KMS-11 (cell line): ENCODE data around the gene IFNG.
"Not testable (repeated sequence)": the region's sequence is repeated elsewhere in the genome, so short reads cannot be mapped to it uniquely, and the experiment has no call there.

Experiments
- H2AFZ ChIP-seq: fragments of 200-600 bp; sonication (generic); 2 replicates; pipeline ENCODE4 v1.6.1; 2016; ENCODE audit warnings: antibody characterized with exemption, mixed run types, low read depth
- H3K27ac ChIP-seq: fragments of 200-600 bp; sonication (generic); 2 replicates; pipeline ENCODE4 v1.6.1; 2016; ENCODE audit warnings: mild to moderate bottlenecking, mixed run types
- H3K27me3 ChIP-seq: fragments of 200-600 bp; sonication (generic); 2 replicates; pipeline ENCODE4 v1.6.1; 2017; ENCODE audit warnings: mild to moderate bottlenecking, low read depth, mixed run types, moderate library complexity; ENCODE audit not compliant: insufficient read depth
- H3K36me3 ChIP-seq: fragments of 200-600 bp; sonication (generic); 2 replicates; pipeline ENCODE4 v1.6.1; 2017; ENCODE audit warnings: mild to moderate bottlenecking, mixed run types; ENCODE audit not compliant: insufficient read depth
- H3K4me1 ChIP-seq: fragments of 200-600 bp; sonication (generic); 2 replicates; pipeline ENCODE4 v1.6.1; 2016; ENCODE audit warnings: mild to moderate bottlenecking, low read depth, mixed run types; ENCODE audit not compliant: poor library complexity, severe bottlenecking
- H3K4me2 ChIP-seq: fragments of 200-600 bp; sonication (generic); 2 replicates; pipeline ENCODE4 v1.7.0; 2016; ENCODE audit warnings: mild to moderate bottlenecking, mixed run types
- H3K4me3 ChIP-seq: fragments of 200-600 bp; sonication (generic); IDR thresholded peaks from 2 replicates; pipeline ENCODE4 v1.6.1; 2017; ENCODE audit warnings: low read depth, low read length, mixed read lengths; ENCODE audit not compliant: insufficient read depth
- H3K79me2 ChIP-seq: fragments of 200-600 bp; sonication (generic); 2 replicates; pipeline ENCODE4 v1.6.1; 2016; ENCODE audit warnings: low read depth, mixed run types; ENCODE audit not compliant: insufficient read depth
- H3K9ac ChIP-seq: fragments of 200-600 bp; sonication (generic); 2 replicates; pipeline ENCODE4 v1.6.1; 2016; ENCODE audit warnings: mild to moderate bottlenecking, mixed run types
- H4K20me1 ChIP-seq: fragments of 200-600 bp; sonication (generic); 2 replicates; pipeline ENCODE4 v1.6.1; 2016; ENCODE audit warnings: mild to moderate bottlenecking, mixed run types; ENCODE audit not compliant: insufficient read depth
- TF ChIP-seq, protein P1 (sequence below): fragments of 200-600 bp; sonication (generic); conservative IDR thresholded peaks from 2 replicates; pipeline ENCODE4 v1.6.1; 2017; ENCODE audit warnings: low read depth, mild to moderate bottlenecking, antibody characterized with exemption, low read length, moderate library complexity, mixed read lengths

The IFNG gene

DNA sequence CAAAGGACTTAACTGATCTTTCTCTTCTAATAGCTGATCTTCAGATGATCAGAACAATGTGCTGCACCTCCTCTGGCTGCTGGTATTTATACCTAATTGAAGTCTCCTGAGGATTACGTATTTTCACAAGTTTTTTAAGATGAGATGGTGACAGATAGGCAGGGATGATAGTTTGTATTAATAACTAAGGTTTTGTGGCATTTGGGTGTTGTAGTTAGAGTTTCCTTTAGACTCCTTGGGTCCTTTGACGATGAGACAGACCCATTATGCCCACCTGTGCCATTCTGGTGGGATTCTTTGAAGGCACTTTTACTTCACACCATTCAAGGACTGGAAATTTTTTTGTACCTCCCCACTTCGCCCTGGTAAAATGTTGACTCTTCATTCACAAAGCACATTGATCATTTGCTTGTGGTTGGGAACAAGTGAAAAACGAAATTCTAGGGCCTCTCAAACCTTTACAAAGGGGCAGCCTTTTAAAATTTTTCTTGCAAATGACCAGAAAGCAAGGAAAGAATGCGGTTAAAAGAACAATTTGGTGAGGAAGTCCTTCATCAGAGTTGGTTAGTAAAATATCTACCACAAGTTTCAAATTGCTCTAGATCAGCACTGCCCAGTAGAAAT is at the start of gene IFNG:
TSS of gene IFNG (minus strand) at position 60 of the 624 bp plus-strand sequence. CDS start 125 bp downstream, outside the sequence.
- no peak within 1 kb of the TSS; the same call in 1 of the 2 replicates for H3K27ac ChIP-seq
- no peaks in the 10 kb centered on the region for H3K79me2 ChIP-seq
- H3K4me2 ChIP-seq, result peak within 1 kb of the TSS; percentile 49
- H2AFZ ChIP-seq, result no peak within 1 kb of the TSS
- TF ChIP-seq, protein P1, sequence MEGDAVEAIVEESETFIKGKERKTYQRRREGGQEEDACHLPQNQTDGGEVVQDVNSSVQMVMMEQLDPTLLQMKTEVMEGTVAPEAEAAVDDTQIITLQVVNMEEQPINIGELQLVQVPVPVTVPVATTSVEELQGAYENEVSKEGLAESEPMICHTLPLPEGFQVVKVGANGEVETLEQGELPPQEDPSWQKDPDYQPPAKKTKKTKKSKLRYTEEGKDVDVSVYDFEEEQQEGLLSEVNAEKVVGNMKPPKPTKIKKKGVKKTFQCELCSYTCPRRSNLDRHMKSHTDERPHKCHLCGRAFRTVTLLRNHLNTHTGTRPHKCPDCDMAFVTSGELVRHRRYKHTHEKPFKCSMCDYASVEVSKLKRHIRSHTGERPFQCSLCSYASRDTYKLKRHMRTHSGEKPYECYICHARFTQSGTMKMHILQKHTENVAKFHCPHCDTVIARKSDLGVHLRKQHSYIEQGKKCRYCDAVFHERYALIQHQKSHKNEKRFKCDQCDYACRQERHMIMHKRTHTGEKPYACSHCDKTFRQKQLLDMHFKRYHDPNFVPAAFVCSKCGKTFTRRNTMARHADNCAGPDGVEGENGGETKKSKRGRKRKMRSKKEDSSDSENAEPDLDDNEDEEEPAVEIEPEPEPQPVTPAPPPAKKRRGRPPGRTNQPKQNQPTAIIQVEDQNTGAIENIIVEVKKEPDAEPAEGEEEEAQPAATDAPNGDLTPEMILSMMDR, result no peak
- peaks cover 27% of the 10 kb centered on the region for H3K4me1 ChIP-seq
- H3K9ac ChIP-seq, result no peak within 1 kb of the TSS
- peaks cover 39% of the 10 kb centered on the region; the same call in 1 of the 2 replicates for H3K27me3 ChIP-seq
- H4K20me1 ChIP-seq, result no peaks in the 10 kb centered on the region
- no peak within 1 kb of the TSS for H3K4me3 ChIP-seq
- H3K36me3 ChIP-seq, result no peaks in the 10 kb centered on the region

DNA sequence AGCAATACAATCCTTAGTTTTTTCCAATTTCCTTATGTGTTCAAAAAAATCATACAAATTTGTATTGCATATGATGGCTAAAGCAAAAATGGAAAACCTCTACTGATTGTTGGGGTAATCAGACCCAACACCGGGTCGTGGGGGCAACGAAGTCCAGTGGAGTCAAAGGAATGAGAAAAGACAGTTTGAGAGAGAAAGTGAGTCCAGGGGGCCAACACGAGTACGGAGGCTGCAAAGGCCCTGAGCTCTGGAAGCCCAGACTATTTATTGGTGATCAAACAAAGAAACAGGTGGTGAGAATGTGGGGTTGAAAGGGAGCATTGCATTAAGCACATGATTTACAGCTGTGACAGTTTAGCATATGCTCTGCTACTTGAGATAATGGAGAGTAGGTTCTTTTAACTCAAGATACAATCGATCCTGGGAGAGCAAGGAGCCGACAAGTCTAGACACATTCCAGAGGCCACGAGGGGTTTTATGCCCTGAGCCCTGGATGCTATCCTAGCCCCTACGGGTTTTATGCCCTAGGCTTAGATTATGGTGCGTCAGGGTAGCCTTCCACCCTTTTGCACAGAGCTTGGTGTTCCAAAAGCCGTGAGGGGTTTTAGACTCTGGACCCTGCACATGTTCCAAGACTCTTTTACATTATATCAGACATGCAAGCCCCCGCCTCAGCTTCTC is 49.6 kb upstream of the IFNG start:
- not testable (repeated sequence) for H3K27ac ChIP-seq, H3K4me2 ChIP-seq, H3K27me3 ChIP-seq, H3K4me1 ChIP-seq, H3K79me2 ChIP-seq, H2AFZ ChIP-seq, H3K9ac ChIP-seq, H4K20me1 ChIP-seq, H3K36me3 ChIP-seq, H3K4me3 ChIP-seq

DNA sequence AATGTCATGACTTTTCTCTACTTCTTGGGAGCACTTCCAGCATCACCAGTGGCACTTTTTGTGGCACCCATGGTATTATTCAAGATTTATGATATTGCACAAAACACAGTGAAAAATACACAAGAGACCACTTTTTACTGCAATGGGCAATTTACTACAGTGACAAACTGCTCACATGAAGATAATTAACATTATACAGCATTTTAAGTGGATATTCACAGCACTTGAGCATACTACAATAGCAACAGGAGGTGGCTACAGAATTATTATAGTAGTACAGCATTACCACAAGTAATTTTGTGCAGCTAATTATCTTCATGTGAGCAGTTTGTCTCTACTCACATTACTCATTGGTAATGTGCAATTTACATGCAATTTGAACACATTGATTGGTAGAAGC is 47.7 kb upstream of the IFNG start:
- Histone ChIP-seq H3K27ac (no peak overlapping the region), H3K4me1 (no peaks in the 10 kb centered on the region), H2AFZ (no peak overlapping the region), H3K9ac (no peak overlapping the region), H3K4me2 (no peak overlapping the region), H3K27me3 (no peaks in the 10 kb centered on the region), H3K79me2 (no peaks in the 10 kb centered on the region), H3K36me3 (no peaks in the 10 kb centered on the region), H4K20me1 (no peaks in the 10 kb centered on the region), H3K4me3 (no peak overlapping the region)
- TF ChIP-seq, protein P1, result no peak

DNA sequence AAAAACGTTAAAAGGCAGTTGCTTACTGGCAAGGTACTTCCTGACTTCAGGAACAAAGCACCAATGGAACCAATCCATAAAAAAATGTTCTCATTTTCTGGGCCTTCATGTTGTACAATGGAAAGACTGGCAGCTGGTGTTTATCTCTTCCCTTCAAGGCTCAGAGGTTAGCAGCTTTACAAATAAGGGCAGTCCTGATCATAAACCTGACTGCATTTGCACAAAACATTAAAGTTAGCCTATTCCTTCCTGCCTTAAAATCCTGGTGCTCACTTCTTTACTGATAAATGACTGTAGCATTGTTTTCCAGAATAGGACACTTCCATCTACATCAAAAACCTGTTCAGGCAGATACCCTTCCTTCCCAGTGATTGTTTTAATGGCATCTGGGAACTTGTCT is 46.9 kb upstream of the IFNG start:
- no peaks in the 10 kb centered on the region for H3K36me3 ChIP-seq
- no peaks in the 10 kb centered on the region for H3K4me1 ChIP-seq
- no peak overlapping the region for H2AFZ ChIP-seq
- H3K9ac ChIP-seq, result no peak overlapping the region
- TF ChIP-seq, protein P1, result no peak
- H4K20me1 ChIP-seq, result no peaks in the 10 kb centered on the region
- H3K79me2 ChIP-seq, result no peaks in the 10 kb centered on the region
- no peaks in the 10 kb centered on the region for H3K27me3 ChIP-seq
- no peak overlapping the region for H3K27ac ChIP-seq
- H3K4me2 ChIP-seq, result no peak overlapping the region
- no peak overlapping the region for H3K4me3 ChIP-seq

DNA sequence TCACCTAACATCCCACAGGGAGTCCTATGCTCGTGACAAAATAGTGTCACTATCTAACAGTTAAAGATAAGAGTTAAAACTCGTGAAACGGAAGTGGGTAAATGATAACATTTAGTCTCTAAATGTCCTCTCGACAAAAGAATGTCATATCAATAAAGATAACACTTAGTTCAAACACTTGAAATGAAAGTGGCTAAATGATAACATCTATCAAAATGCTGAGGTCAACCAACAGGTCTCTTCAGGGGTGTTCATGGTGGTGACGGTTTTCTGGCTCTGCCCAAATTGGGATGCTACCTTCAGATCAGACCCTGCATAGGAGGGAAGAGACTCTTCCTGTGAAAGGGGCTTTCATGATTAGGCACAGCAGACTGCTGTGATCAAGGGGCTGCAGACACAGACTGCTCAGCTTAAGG is 43.9 kb upstream of the IFNG start:
- no peaks in the 10 kb centered on the region for H3K27me3 ChIP-seq
- no peak overlapping the region for H3K4me2 ChIP-seq
- H4K20me1 ChIP-seq, result no peaks in the 10 kb centered on the region
- no peak overlapping the region for H3K9ac ChIP-seq
- H3K4me3 ChIP-seq, result no peak overlapping the region
- H3K36me3 ChIP-seq, result no peaks in the 10 kb centered on the region
- TF ChIP-seq, protein P1, result no peak
- no peak overlapping the region for H3K27ac ChIP-seq
- no peaks in the 10 kb centered on the region for H3K4me1 ChIP-seq
- no peaks in the 10 kb centered on the region for H3K79me2 ChIP-seq
- H2AFZ ChIP-seq, result no peak overlapping the region
